GM12873 (cell line): ENCODE measurements around the gene FAM53A.

ENCODE experiments used
- TF ChIP-seq, protein P1 (sequence below): IDR thresholded peaks from 2 replicates; pipeline ENCODE4 v1.5.1; 2012; ENCODE audit warnings: low read depth, mild to moderate bottlenecking, moderate library complexity, low read length, control low read depth; ENCODE audit not compliant: insufficient read depth; ENCODE audit errors: missing control alignments

Gene FAM53A, protein sequence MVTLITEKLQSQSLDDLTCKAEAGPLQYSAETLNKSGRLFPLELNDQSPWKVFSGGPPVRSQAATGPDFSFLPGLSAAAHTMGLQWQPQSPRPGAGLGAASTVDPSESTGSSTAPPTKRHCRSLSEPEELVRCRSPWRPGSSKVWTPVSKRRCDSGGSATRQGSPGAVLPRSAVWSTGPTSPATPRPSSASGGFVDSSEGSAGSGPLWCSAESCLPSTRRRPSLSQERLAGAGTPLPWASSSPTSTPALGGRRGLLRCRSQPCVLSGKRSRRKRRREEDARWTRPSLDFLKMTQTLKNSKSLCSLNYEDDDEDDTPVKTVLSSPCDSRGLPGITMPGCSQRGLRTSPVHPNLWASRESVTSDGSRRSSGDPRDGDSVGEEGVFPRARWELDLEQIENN

DNA sequence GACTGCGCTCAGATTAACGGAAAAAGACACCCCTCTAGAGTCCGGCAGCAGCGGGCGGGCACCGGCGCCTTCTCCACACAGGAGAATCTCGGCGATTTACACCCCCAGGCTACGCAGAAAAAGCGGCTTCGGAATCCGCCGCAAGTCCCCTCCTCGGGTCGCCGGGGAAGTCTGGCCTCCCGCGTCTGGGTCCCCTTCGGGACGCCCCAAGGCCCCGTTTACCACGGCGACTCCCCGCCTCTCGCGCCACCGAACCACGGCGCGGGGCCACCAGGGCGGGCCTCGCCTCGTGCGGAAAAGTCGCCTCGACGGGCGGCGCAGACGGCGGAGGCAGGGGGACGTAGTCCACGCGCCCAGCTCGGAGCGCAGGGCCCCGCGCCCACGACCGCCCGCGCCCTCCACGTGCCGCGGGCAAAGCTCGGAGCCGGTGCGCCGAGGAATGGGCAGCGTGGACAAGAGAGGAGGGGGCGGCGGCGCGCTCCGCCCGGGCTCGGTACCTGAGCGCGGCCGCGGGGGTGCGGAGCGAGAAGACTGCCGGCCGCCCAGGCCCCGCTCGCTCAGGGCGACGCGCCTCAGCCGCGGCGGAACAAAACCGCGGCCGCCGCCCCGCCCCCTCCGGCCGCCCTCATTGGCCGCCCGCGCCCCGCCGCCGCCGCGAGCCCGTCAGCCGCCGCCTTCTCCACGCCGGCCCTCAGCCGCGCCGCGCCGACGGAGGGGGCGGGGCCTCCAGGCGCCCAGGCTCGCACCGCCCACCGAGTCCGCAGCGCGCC lies at the start of gene FAM53A:
Gene FAM53A, minus strand, starts transcription at position 578 of the 770 bp plus-strand sequence. CDS start 15,572 bp downstream, outside the sequence.
- TF ChIP-seq, protein P1, sequence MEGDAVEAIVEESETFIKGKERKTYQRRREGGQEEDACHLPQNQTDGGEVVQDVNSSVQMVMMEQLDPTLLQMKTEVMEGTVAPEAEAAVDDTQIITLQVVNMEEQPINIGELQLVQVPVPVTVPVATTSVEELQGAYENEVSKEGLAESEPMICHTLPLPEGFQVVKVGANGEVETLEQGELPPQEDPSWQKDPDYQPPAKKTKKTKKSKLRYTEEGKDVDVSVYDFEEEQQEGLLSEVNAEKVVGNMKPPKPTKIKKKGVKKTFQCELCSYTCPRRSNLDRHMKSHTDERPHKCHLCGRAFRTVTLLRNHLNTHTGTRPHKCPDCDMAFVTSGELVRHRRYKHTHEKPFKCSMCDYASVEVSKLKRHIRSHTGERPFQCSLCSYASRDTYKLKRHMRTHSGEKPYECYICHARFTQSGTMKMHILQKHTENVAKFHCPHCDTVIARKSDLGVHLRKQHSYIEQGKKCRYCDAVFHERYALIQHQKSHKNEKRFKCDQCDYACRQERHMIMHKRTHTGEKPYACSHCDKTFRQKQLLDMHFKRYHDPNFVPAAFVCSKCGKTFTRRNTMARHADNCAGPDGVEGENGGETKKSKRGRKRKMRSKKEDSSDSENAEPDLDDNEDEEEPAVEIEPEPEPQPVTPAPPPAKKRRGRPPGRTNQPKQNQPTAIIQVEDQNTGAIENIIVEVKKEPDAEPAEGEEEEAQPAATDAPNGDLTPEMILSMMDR: no peak

DNA sequence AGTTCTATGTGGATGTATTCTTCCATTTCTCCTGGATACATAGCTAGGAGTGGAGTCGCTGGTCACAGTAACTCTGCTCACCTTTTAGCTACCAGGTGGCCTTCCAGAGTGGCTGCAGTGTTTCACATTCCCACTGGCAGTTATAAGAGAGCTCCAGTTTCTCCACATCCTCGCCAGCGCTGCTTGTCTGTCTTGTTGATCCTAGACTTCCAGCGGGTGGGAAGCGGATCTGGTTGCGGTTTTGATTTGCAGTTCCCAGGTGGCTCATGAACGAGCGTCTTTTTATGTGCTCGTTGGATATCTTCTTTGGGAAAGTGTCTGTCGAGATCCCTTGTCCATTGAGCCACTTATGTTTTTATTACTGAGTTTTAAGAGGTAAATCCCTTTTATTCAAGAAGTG lies 48.8 kb upstream of the FAM53A start:
- TF ChIP-seq, protein P1: no peak

DNA sequence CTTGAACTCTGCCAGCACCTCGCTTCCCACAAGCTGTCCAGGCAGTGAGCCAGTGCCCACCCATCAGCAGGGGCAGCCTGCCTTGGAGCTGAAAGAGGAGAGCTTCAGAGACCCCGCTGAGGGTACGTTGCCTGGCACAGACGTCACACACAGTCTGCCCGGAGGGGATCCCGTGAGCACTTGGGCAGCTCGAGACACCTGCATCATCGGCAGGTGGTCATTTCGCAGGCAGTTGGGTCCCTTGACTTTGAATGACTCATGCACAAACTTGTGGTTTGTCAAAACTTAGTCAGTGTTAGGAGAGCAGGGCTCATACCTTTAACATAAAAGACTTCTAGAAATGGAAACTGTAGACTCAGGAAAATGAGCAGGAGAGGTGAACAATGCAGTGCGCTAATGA lies 47.1 kb upstream of the FAM53A start:
- TF ChIP-seq, protein P1: no peak

DNA sequence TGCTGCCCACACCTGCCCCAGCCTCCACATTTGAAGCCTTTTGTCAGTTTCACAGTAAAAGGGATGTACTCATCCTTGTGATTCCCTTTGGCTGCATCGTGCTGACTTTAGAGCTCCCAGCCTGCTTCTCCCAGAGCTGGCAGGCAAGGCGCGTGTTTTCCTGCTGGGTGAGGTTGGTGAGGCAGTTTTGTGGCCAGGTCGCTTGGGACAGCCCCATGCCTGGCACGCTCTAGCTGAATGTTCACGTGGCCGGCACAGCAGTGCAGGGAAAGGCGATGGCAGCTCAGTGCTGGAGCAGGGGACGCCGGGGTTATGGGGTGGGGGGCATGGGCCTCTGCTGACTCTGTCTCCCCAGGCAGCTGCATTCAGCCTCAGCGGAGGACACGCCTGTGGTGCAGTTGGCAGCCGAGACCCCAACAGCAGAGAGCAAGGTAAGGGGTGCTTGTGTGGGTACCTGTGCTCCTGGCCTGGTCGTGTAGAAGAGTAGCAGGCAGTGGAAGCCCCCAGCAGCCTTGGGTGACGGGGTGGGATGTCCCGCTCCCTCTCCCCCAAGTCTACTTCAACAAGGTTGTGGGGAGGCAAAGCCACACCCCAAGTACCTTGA lies 46.5 kb upstream of the FAM53A start:
- TF ChIP-seq, protein P1: no peak

DNA sequence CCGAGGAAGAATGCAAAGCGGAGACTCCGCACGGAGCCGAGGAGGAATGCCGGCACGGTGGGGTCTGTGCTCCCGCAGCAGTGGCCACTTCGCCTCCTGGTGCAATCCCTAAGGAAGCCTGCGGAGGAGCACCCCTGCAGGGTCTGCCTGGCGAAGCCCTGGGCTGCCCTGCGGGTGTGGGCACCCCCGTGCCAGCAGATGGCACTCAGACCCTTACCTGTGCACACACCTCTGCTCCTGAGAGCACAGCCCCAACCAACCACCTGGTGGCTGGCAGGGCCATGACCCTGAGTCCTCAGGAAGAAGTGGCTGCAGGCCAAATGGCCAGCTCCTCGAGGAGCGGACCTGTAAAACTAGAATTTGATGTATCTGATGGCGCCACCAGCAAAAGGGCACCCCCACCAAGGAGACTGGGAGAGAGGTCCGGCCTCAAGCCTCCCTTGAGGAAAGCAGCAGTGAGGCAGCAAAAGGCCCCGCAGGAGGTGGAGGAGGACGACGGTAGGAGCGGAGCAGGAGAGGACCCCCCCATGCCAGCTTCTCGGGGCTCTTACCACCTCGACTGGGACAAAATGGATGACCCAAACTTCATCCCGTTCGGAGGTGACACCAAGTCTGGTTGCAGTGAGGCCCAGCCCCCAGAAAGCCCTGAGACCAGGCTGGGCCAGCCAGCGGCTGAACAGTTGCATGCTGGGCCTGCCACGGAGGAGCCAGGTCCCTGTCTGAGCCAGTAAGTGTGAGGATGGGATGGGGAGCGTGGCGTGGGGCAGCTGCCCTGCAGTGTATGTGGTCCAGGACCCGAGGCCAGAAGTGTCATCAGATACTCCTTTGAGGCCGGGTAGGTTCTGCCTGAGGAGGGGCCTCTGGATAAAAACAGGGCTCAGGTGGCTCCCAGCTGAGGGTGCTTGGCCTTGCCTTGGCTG lies 44.2 kb upstream of the FAM53A start:
- TF ChIP-seq, protein P1: no peak

DNA sequence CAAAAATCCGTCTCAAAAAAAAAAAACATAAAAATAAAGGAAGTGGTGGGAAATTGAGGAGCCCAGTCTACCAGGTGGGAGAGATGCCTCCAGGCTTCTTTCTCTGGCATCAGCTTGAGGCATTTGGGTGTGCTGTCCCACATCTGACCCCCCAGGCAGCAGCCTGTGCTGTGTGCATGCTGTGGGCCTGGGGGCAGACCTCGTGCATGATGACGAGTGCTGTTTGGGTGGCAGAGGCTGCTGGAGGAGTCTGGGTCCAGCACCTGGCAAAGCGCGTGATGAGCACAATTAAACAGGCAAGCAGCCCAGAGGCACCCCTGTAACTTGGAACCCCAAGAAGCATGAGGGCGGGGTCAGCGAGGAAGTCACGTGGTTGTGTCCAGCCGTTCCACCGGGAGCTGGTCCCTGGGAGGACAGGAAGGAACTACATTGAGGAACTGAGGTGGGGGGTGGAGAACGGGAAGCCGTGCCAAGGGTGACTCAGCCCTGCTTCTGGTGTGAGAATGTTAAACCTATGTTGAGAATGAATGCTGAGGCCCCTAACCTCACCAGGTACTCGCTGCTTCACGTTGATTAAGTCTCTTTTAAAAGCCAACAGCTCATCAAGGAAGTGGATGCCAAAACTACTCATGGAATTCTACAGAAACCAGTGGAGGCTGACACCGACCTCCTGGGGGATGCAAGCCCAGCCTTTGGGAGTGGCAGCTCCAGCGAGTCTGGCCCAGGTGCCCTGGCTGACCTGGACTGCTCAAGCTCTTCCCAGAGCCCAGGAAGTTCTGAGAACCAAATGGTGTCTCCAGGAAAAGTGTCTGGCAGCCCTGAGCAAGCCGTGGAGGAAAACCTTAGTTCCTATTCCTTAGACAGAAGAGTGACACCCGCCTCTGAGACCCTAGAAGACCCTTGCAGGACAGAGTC lies 43.3 kb upstream of the FAM53A start:
- TF ChIP-seq, protein P1: no peak
